Measurements from ENCODE around the gene FUCA1.

DNA sequence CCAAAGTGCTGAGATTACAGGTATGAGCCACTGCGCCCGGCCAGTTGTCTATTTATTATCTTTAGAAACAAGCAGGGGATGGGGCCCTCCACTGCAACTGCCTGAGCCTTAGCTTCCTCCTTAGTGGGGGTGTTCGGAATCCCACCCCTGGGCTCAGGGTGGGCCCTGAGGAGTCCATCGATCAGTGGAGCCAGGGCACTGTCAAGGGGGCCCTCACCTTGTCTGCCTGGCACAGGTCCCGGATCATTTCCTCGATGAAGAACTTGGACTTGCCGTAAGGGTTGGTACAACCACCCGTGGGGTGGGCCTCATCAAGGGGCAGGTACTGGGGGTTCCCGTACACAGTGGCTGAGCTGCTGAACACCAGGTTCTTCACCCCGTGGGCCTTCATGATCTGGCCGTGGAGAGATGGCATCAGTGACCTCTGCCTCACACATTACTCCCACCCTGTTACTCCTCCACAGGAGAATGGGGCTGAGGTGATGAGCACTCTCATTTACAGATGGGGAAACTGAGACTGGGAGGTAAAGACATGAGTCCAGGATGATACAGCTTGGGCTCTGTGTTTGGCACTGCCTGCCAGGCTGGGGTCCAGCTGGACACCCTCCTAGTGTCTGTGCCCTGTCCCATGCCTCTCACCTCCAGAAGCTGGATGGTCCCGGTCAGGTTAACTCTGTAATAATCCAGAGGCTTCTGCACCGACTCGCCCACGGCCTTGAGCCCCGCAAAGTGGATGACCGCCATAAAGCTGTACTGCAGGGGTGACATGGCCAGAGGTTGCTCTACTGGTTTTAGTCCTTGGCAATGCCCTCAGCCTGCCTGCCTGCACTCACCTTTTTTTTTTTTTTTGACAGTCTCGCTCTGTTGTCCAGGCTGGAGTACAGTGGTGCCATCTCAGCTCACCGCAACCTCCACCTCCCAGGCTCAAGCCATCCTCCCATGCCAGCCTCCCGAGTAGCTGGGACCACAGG lies 70.3 kb downstream of the FUCA1 start:
- TF ChIP-seq EZH2 (IDR thresholded peaks at IDR 0.05; ENCODE audit: insufficient read depth, poor library complexity, severe bottlenecking) (no peak), EZH2phosphoT487 (IDR thresholded peaks at IDR 0.05; ENCODE audit: insufficient read depth, low read depth) (no peak)
